Esophagus squamous epithelium (tissue), 5 donors: ENCODE data around the gene LYRM1. TPM values are rescaled to one million over a fixed set of nuclear protein-coding genes. Genes with fewer than 3 reads are reported as not detected.

Source experiments
- DNase-seq: peaks from one replicate; lab custom pipeline; 2025; lab: John Stamatoyannopoulos, UW
- H3K27ac ChIP-seq, 4 donors: fragments of 200-600 bp; sonication (generic); one replicate each; pipeline ENCODE4 v1.5.1; 2016 to 2019; ENCODE audit warnings: mild to moderate bottlenecking in 1 of 4
- H3K27me3 ChIP-seq, 4 donors: fragments of 200-600 bp; sonication (generic); 1 replicate in 3 of 4; 2 replicates in 1 of 4; pipeline versions ENCODE4 v1.5.1 to v1.6.0; 2017 to 2021; ENCODE audit warnings: antibody characterized with exemption in 1 of 4
- H3K36me3 ChIP-seq, 3 donors: fragments of 200-600 bp; sonication (generic); one replicate each; pipeline ENCODE4 v1.5.1; 2016 to 2019
- H3K4me1 ChIP-seq, 3 donors: fragments of 200-600 bp; sonication (generic); one replicate each; pipeline ENCODE4 v1.5.1; 2017 to 2019
- H3K4me3 ChIP-seq, 4 donors: fragments of 200-600 bp; sonication (generic); 1 replicate in 3 of 4; 2 replicates in 1 of 4; pipeline ENCODE4 v1.5.1; 2016 to 2019; ENCODE audit warnings: mild to moderate bottlenecking in 2 of 4, moderate library complexity in 1 of 4
- H3K9me3 ChIP-seq, 3 donors: fragments of 200-600 bp; sonication (generic); one replicate each; pipeline ENCODE4 v1.5.1; 2016 to 2019
- CTCF ChIP-seq, 6 experiments: fragments of 450-650 bp in 4 of 6; fragments of 200-600 bp in 2 of 6; sonication (generic) in 2 of 6; IDR thresholded peaks; one replicate each; pipeline ENCODE4 v1.5.1; 2016 to 2019; ENCODE audit warnings: antibody characterized with exemption in 6 of 6, mild to moderate bottlenecking in 4 of 6, moderate library complexity in 4 of 6
- POLR2A ChIP-seq, 4 donors: fragments of 450-650 bp; IDR thresholded peaks; one replicate each; pipeline ENCODE4 v1.6.1; 2017; ENCODE audit warnings: antibody characterized with exemption in 4 of 4, mild to moderate bottlenecking in 4 of 4, moderate library complexity in 3 of 4
- WGBS, 2 donors: methylation state at CpG; one replicate each; pipeline ENCODE4 v1.1.5; 2018; 5-methylcytosine and 5-hydroxymethylcytosine counted together
- intact Hi-C: fragments of 100-400 bp; cut with DNase I; formaldehyde crosslinking; loops from one replicate; pipeline ENCODE4 v1.15.0; 2022
- total RNA-seq, 4 donors: library from RNA; depleted of rRNA; stranded (reverse); fragments of >200 nt; gene quantifications; one replicate each; pipeline ENCODE4 v1.1.0, GENCODE V29; 2016
- donor health status: DM: yes; HTN: yes; CAD: no.

Gene LYRM1
- total RNA-seq, 4 donors from 2014 or later, result 21.9 to 37.9 (median 34.3) TPM

- WGBS, 2 donors, result 0 to 3% methylated on average over 4 to 6 of the region's 20 CpGs
- H3K4me1 ChIP-seq, result peaks cover 39 to 87% (median 59%) of the 10 kb centered on the region in 3 donors
- H3K27ac ChIP-seq, result peak overlapping the region; percentile 95 to 99 (median 97)
- no peak for TF ChIP-seq CTCF (IDR thresholded peaks at IDR 0.05)
- TF ChIP-seq POLR2A (IDR thresholded peaks at IDR 0.05), result no peak
- DNase-seq, result no peak
- H3K36me3 ChIP-seq, result peaks cover 0 to 4% (median 0%) of the 10 kb centered on the region in 3 donors
- H3K9me3 ChIP-seq, result no peaks in the 10 kb centered on the region
- intact Hi-C loops, result no loop called here
- H3K27me3 ChIP-seq, result no peaks in the 10 kb centered on the region
- H3K4me3 ChIP-seq, result peak overlapping the region; percentile 73 to 91 (median 78)
Measured at GRCh38 chr16:20901068-20901435, 481 bp downstream of the LYRM1 start.

GRCh38 chr16:20901436-20902112, 1.0 kb downstream of the LYRM1 start:
- DNase-seq, result no peak
- H3K36me3 ChIP-seq, result no peaks in the 10 kb centered on the region
- peak overlapping the region; percentile 95 to 99 (median 97) for H3K27ac ChIP-seq
- TF ChIP-seq POLR2A (IDR thresholded peaks at IDR 0.05) (peak in 2 of 4 donors; percentile 42 to 43), CTCF (IDR thresholded peaks at IDR 0.05) (no peak)
- peaks cover 40 to 88% (median 62%) of the 10 kb centered on the region in 3 donors for H3K4me1 ChIP-seq
- peak overlapping the region; percentile 73 to 91 (median 78) for H3K4me3 ChIP-seq
- WGBS, 2 donors, result 23 to 33% methylated on average over 25 to 27 of the region's 27 CpGs
- intact Hi-C loops, result no loop called here
- no peaks in the 10 kb centered on the region for H3K27me3 ChIP-seq
- H3K9me3 ChIP-seq, result no peaks in the 10 kb centered on the region

- TF ChIP-seq CTCF (IDR thresholded peaks at IDR 0.05) (no peak), POLR2A (IDR thresholded peaks at IDR 0.05) (no peak)
- H3K27ac ChIP-seq, result peak overlapping the region; percentile 95 to 99 (median 97)
- DNase-seq, result no peak
- intact Hi-C loops, result no loop called here
- 88 to 94% methylated on average over 6 of the region's 6 CpGs for WGBS, 2 donors
- peak overlapping the region in 1 of 4 donors; percentile 91 for H3K4me3 ChIP-seq
- H3K36me3 ChIP-seq, result no peaks in the 10 kb centered on the region
- H3K4me1 ChIP-seq, result peaks cover 40 to 88% (median 65%) of the 10 kb centered on the region in 3 donors
- no peaks in the 10 kb centered on the region for H3K9me3 ChIP-seq
- no peaks in the 10 kb centered on the region for H3K27me3 ChIP-seq
Measured at GRCh38 chr16:20902426-20902825, 1.9 kb downstream of the LYRM1 start.

GRCh38 chr16:20903116-20903898, 2.7 kb downstream of the LYRM1 start:
- WGBS, 2 donors, result 89 to 92% methylated on average over 3 to 4 of the region's 5 CpGs

More at GRCh38 chr16:20903116-20903898, 2.7 kb downstream of the LYRM1 start:
- Histone ChIP-seq H3K27ac (peak overlapping the region; percentile 52 to 99 (median 96)), H3K36me3 (no peaks in the 10 kb centered on the region), H3K27me3 (no peaks in the 10 kb centered on the region), H3K9me3 (no peaks in the 10 kb centered on the region), H3K4me1 (peaks cover 31 to 82% (median 60%) of the 10 kb centered on the region in 3 donors), H3K4me3 (no peak overlapping the region)
- TF ChIP-seq POLR2A (IDR thresholded peaks at IDR 0.05) (no peak), CTCF (IDR thresholded peaks at IDR 0.05) (no peak)
- no peak for DNase-seq
- intact Hi-C loops, result no loop called here
